A673 (cell line): ENCODE measurements around the gene RAB40A. TPM values are rescaled to one million over a fixed set of nuclear protein-coding genes. Genes with fewer than 3 reads are reported as not detected.

Experiments used
- BruUV-seq: library from RNA; stranded (reverse); fragments of 400-500 nt; replicated peaks from 2 replicates; lab custom pipeline; 2021; lab: Mats Ljungman, UMichigan
- CTCF ChIA-PET: fragments of 300-600 bp; sonication (Branson Sonifier 250); formaldehyde crosslinking; loops from one replicate; lab custom pipeline; 2022; ENCODE audit warnings: antibody characterized with exemption; lab: Charles Lee
- POLR2A ChIA-PET: fragments of 300-600 bp; sonication (Branson Sonifier 250); formaldehyde crosslinking; loops from one replicate; lab custom pipeline; 2022; ENCODE audit warnings: antibody characterized with exemption; ENCODE audit not compliant: low non-redundant PET; lab: Charles Lee
- DNase-seq: peaks from one replicate; pipeline ENCODE4 v3.0.0-alpha.2; 2015; ENCODE audit warnings: low spot score
- H3K27ac ChIP-seq: fragments of 200-600 bp; sonication (generic); 2 replicates; pipeline ENCODE4 v1.5.1; 2016; ENCODE audit warnings: mixed run types, low read depth, mild to moderate bottlenecking, mixed read lengths, antibody characterized with exemption, low read length; ENCODE audit not compliant: poor library complexity, severe bottlenecking
- H3K27me3 ChIP-seq: fragments of 200-600 bp; sonication (generic); replicated peaks from 2 replicates; pipeline ENCODE4 v1.6.1; 2017; ENCODE audit warnings: mixed run types, low read depth, mild to moderate bottlenecking, mixed read lengths, antibody characterized with exemption, low read length; ENCODE audit not compliant: insufficient read depth, poor library complexity
- H3K36me3 ChIP-seq: fragments of 200-600 bp; sonication (generic); 2 replicates; pipeline ENCODE4 v1.6.1; 2016; ENCODE audit warnings: mixed run types, mild to moderate bottlenecking, mixed read lengths, antibody characterized with exemption, low read length; ENCODE audit not compliant: insufficient read depth, poor library complexity, severe bottlenecking
- H3K4me1 ChIP-seq: fragments of 200-600 bp; sonication (generic); 2 replicates; pipeline ENCODE4 v1.6.1; 2017; ENCODE audit warnings: mixed run types, mild to moderate bottlenecking, mixed read lengths, antibody characterized with exemption, low read length; ENCODE audit not compliant: insufficient read depth, poor library complexity, severe bottlenecking
- H3K4me3 ChIP-seq: fragments of 200-600 bp; sonication (generic); 2 replicates; pipeline ENCODE4 v1.5.1; 2016; ENCODE audit warnings: low read depth, mixed run types, mild to moderate bottlenecking, mixed read lengths, low read length; ENCODE audit not compliant: poor library complexity, severe bottlenecking
- H3K9me3 ChIP-seq: fragments of 200-600 bp; sonication (generic); 2 replicates; pipeline ENCODE4 v1.6.1; 2016; ENCODE audit warnings: mixed run types, low read depth, mild to moderate bottlenecking, mixed read lengths, antibody characterized with exemption, low read length; ENCODE audit not compliant: poor library complexity, severe bottlenecking
- EZH2 ChIP-seq: fragments of 200-600 bp; sonication (generic); IDR thresholded peaks from 2 replicates; pipeline ENCODE4 v1.6.1; 2017; ENCODE audit warnings: borderline replicate concordance, low read depth, mild to moderate bottlenecking, mixed read lengths, antibody characterized with exemption, low read length; ENCODE audit not compliant: poor library complexity, severe bottlenecking
- intact Hi-C: fragments of 100-400 bp; cut with micrococcal nuclease; formaldehyde crosslinking; loops from one replicate; pipeline ENCODE4 v1.10.0; 2022; ENCODE audit not compliant: unreplicated experiment
- total RNA-seq: library from RNA; stranded (reverse); gene quantifications from 2 replicates; pipeline ENCODE4 v1.2.3, GENCODE V29; 2021
- TF ChIP-seq, protein P1 (sequence below): fragments of 300-800, 200-600 bp; sonication (generic); conservative IDR thresholded peaks from 2 replicates; pipeline ENCODE4 v1.5.1; 2017; ENCODE audit warnings: low read depth, mild to moderate bottlenecking, antibody characterized with exemption, low read length, moderate library complexity, mixed read lengths

Gene RAB40A
- total RNA-seq, 1 experiment from 2014 or later, result not detected

DNA sequence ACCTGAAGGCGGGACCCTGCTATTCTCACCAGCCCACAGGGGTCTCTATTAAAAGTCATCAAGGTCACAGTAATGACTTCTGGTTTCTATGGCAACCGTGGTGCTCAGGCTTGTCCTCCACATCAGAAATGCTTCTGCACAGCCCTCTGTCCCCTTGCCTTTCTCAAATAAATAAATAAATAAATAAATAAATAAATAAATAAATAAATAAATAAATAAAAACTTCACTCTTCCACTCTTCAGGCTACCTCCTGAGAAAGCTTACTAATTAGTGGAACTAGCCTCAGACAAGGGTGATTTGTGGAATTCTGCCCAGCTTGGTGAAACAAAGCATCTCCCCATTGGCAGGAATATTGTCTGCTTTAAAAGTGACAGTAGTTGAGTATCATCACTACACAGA lies 5.5 kb upstream of the RAB40A start:
- intact Hi-C loops, result no loop called here
- no peak for DNase-seq
- no peaks in the 10 kb centered on the region for H3K36me3 ChIP-seq
- H3K27me3 ChIP-seq, result no peaks in the 10 kb centered on the region
- H3K27ac ChIP-seq, result no peak overlapping the region
- CTCF ChIA-PET, result no interaction called here
- H3K4me1 ChIP-seq, result no peaks in the 10 kb centered on the region
- no peak for TF ChIP-seq EZH2
- TF ChIP-seq, protein P1, sequence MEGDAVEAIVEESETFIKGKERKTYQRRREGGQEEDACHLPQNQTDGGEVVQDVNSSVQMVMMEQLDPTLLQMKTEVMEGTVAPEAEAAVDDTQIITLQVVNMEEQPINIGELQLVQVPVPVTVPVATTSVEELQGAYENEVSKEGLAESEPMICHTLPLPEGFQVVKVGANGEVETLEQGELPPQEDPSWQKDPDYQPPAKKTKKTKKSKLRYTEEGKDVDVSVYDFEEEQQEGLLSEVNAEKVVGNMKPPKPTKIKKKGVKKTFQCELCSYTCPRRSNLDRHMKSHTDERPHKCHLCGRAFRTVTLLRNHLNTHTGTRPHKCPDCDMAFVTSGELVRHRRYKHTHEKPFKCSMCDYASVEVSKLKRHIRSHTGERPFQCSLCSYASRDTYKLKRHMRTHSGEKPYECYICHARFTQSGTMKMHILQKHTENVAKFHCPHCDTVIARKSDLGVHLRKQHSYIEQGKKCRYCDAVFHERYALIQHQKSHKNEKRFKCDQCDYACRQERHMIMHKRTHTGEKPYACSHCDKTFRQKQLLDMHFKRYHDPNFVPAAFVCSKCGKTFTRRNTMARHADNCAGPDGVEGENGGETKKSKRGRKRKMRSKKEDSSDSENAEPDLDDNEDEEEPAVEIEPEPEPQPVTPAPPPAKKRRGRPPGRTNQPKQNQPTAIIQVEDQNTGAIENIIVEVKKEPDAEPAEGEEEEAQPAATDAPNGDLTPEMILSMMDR, result no peak
- no peak overlapping the region for H3K4me3 ChIP-seq
- no TSS peak for BruUV-seq
- POLR2A ChIA-PET, result no interaction called here
- H3K9me3 ChIP-seq, result no peaks in the 10 kb centered on the region

- CTCF ChIA-PET, result no interaction called here
- no peak for DNase-seq
- TF ChIP-seq EZH2, result no peak
- TF ChIP-seq, protein P1, result no peak
- Histone ChIP-seq H3K36me3 (no peaks in the 10 kb centered on the region), H3K9me3 (no peaks in the 10 kb centered on the region), H3K4me3 (no peak overlapping the region), H3K4me1 (no peaks in the 10 kb centered on the region), H3K27me3 (peaks cover 7% of the 10 kb centered on the region), H3K27ac (no peak overlapping the region)
- intact Hi-C loops, result no loop called here
- no TSS peak for BruUV-seq
- POLR2A ChIA-PET, result no interaction called here
These were observed 4.3 kb upstream of the RAB40A start for GRCh38 chrX:103523605-103524004.

- no peak for DNase-seq
- H3K4me3 ChIP-seq, result no peak overlapping the region
- H3K36me3 ChIP-seq, result no peaks in the 10 kb centered on the region
- H3K9me3 ChIP-seq, result no peaks in the 10 kb centered on the region
- no peaks in the 10 kb centered on the region for H3K4me1 ChIP-seq
- ChIA-PET CTCF (no interaction called here), POLR2A (no interaction called here)
- no peak overlapping the region for H3K27ac ChIP-seq
- no peak for TF ChIP-seq EZH2
- TF ChIP-seq, protein P1, result no peak
- peaks cover 7% of the 10 kb centered on the region for H3K27me3 ChIP-seq
- BruUV-seq, result no TSS peak
- intact Hi-C loops, result no loop called here
These were observed 1.1 kb upstream of the RAB40A start for GRCh38 chrX:103520386-103520785.
